ENCODE measurements around the gene B4GALT6.

The B4GALT6 gene

DNA sequence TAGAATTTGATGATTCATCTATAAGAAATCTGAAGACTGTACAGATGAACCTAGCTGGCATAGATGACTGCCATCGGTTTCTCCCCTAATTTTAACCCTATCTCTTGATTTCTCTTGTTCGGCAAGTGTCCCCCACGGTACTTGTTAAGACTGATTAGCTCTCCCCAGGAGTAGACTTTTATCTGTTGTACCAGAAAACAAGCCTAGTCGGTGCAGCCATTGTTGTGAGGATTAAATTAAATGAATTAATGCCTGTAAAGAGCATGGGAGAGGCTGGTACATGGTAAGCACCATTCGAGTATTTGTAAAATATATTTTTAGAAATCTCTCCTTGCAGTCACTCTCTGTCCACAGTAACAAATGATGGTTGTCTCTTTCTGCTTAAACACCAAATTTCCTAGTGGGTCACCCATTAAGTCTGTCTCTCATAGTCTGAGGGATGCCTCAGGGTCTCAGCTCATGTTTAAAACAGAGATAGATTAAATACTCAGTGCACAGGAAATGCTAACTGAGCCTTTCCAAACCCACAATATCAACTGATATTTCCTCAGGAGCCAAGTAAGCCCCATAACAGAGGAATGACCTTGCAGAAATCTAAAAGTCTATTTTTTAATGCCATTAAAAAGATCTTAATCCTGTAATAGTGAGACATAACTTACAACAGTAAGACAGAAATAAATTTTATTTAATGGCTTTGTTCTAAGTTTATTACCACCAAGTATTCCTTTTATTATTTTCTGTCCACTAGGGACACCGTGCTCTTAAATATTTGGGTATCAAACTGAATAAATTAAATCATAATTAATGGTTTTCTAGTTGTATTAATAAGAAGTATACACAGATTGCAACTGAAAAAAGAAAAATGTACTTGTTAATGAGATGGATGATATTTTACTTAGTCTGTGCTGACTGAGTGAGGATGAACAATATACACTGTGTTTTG lies 2.9 kb upstream of the B4GALT6 start:
- Histone ChIP-seq H3K4me3 (replicated peaks; ENCODE audit: low read depth, low read length) (no peak overlapping the region), H3K36me3 (ENCODE audit: control insufficient read depth, insufficient read depth, low read length) (no peaks in the 10 kb centered on the region), H3K27me3 (replicated peaks; ENCODE audit: control insufficient read depth, insufficient read depth, low read length) (no peaks in the 10 kb centered on the region)
- TF ChIP-seq, protein P1, sequence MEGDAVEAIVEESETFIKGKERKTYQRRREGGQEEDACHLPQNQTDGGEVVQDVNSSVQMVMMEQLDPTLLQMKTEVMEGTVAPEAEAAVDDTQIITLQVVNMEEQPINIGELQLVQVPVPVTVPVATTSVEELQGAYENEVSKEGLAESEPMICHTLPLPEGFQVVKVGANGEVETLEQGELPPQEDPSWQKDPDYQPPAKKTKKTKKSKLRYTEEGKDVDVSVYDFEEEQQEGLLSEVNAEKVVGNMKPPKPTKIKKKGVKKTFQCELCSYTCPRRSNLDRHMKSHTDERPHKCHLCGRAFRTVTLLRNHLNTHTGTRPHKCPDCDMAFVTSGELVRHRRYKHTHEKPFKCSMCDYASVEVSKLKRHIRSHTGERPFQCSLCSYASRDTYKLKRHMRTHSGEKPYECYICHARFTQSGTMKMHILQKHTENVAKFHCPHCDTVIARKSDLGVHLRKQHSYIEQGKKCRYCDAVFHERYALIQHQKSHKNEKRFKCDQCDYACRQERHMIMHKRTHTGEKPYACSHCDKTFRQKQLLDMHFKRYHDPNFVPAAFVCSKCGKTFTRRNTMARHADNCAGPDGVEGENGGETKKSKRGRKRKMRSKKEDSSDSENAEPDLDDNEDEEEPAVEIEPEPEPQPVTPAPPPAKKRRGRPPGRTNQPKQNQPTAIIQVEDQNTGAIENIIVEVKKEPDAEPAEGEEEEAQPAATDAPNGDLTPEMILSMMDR (IDR thresholded peaks at IDR 0.05; ENCODE audit: insufficient read depth, low read length, poor library complexity, severe bottlenecking): no peak
- DNase-seq (ENCODE audit: extremely low read depth, insufficient read length): no peak

DNA sequence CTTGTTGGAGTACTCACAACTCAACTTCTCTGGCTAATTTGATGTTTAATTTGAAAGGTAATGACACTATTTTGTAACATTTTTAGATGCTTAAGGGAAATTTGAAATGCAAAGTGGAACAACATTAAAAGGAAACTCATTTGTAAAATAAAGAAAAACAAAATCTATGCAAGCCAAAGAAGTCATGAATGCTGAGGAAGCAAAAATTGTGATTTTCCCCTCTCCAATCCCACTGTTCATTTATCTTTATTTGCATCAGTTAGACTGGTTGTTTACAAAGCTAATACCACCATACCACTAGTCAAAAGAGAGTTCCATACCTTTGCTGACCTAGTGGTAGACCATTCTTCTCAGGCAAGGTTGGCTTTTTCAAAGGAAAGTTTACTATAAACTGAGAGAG lies 2.2 kb upstream of the B4GALT6 start:
- TF ChIP-seq, protein P1 (IDR thresholded peaks at IDR 0.05; ENCODE audit: insufficient read depth, low read length, poor library complexity, severe bottlenecking): no peak
- DNase-seq (ENCODE audit: extremely low read depth, insufficient read length): no peak
- H3K4me3 ChIP-seq (replicated peaks; ENCODE audit: low read depth, low read length): no peak overlapping the region; the same call in 1 of the 2 replicates

DNA sequence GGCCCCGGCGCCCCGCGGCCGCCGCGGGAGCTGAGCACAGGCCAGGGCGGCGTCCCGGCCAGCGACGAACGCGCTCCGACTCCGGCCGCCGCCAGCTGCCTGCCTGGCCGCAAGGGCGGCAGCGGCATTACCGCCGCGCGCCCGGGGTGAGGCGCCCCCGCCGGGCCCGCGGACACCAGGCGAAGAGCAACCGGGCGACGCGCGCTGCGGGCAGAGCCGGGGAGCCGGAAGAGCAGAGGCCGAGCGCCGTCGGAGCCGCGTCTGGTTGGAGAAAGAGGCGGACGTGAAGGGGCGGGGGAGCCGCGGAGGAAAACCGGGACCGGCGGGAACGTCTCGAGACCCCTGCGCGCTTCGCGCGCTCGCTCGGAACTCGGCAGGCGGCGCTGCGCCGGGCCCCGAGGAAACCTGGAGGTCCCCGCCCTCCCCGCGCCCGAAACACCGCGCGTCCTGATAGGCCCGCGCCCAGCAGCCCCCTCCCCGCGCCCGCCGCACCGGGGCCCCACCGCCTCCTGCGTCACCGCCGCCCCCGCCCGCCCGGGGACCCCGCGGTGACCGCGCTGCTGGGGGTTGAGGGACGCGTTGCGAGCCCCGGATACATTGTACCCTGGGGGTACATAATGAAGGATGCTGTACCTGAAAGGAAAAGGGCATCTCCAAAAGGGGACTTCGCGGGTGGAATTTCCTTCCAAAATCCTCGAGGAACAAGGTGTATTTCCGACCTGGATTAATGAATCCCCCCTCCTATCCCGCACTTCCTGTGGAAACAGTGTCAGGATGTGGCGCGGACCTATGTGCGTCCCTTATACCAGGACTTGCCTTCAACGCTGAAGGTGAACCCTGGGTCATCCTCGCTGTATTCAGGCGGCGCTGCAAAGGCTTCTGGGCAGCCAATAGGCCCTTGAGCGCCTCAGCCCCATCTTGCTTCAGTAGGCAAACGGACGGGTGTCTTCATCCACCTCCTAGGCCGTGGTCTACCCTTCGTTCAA lies 1.0 kb upstream of the B4GALT6 start:
- TF ChIP-seq, protein P1 (IDR thresholded peaks at IDR 0.05; ENCODE audit: insufficient read depth, low read length, poor library complexity, severe bottlenecking): peak; percentile 51
- DNase-seq (ENCODE audit: extremely low read depth, insufficient read length): peak; percentile 93
- Histone ChIP-seq H3K36me3 (ENCODE audit: control insufficient read depth, insufficient read depth, low read length) (no peaks in the 10 kb centered on the region), H3K27me3 (replicated peaks; ENCODE audit: control insufficient read depth, insufficient read depth, low read length) (no peaks in the 10 kb centered on the region), H3K4me3 (replicated peaks; ENCODE audit: low read depth, low read length) (peak overlapping the region; percentile 88)

More for the DNA sequence above, 2.2 kb upstream of the B4GALT6 start:
- no peaks in the 10 kb centered on the region for H3K27me3 ChIP-seq (replicated peaks; ENCODE audit: control insufficient read depth, insufficient read depth, low read length)
- no peaks in the 10 kb centered on the region for H3K36me3 ChIP-seq (ENCODE audit: control insufficient read depth, insufficient read depth, low read length)

DNA sequence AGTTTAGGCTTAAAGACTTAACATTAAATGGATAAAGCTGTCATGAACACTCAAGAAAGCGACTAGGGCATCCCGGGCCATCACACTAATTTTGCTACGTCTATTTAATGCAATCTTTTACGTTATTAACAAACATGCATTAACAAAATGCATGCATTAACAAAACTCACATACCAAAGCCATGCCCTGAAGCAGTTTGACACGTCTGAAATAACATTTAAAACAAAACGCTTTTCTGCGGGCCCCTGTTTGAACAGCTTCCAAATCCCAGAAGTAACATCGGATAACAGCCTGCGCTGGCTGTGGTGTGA lies 458 bp downstream of the B4GALT6 start:
- TF ChIP-seq, protein P1 (IDR thresholded peaks at IDR 0.05; ENCODE audit: insufficient read depth, low read length, poor library complexity, severe bottlenecking): no peak
- no peak for DNase-seq (ENCODE audit: extremely low read depth, insufficient read length)
- Histone ChIP-seq H3K27me3 (replicated peaks; ENCODE audit: control insufficient read depth, insufficient read depth, low read length) (no peaks in the 10 kb centered on the region), H3K36me3 (ENCODE audit: control insufficient read depth, insufficient read depth, low read length) (no peaks in the 10 kb centered on the region), H3K4me3 (replicated peaks; ENCODE audit: low read depth, low read length) (peak overlapping the region; percentile 88)

DNA sequence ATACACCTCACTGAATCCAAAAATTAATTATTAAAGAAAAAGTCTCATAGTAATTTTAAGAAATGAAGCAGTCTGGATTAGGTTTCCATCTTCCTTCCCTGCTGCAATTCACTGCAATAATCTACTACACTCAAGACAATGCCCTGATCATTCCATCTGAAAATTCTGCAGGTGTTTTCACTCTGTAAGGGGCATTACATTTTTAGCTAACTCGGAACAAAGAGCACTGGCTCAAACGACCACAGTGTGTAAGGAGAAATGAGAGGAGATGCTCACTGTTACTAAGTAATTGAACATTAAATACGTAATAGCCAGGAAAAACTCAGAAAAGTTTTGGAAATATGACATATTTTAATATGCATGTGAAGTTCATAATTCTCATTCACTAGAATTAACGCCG lies 1.3 kb downstream of the B4GALT6 start:
- no peak for DNase-seq (ENCODE audit: extremely low read depth, insufficient read length)
- TF ChIP-seq, protein P1 (IDR thresholded peaks at IDR 0.05; ENCODE audit: insufficient read depth, low read length, poor library complexity, severe bottlenecking): no peak
- peak overlapping the region; percentile 88 for H3K4me3 ChIP-seq (replicated peaks; ENCODE audit: low read depth, low read length)
- no peaks in the 10 kb centered on the region for H3K27me3 ChIP-seq (replicated peaks; ENCODE audit: control insufficient read depth, insufficient read depth, low read length)
- no peaks in the 10 kb centered on the region for H3K36me3 ChIP-seq (ENCODE audit: control insufficient read depth, insufficient read depth, low read length)
